Ramos (cell line): ENCODE data around the gene CHAF1A.

Experiments
- in situ Hi-C: fragments of 300-500 bp; cut with MboI; formaldehyde crosslinking; loops from one replicate; pipeline ENCODE4 v1.14.3; 2022; ENCODE audit warnings: low sequenced_read_pairs; ENCODE audit not compliant: unreplicated experiment

CHAF1A gene

GRCh38 chr19:4400135-4400936, 2.1 kb upstream of the CHAF1A start, which contains the start of gene SH3GL1:
SH3GL1 (minus strand) TSS chr19:4400547; CDS start chr19:4400368, 179 bp downstream.
- in situ Hi-C loops, result no loop called here

DNA sequence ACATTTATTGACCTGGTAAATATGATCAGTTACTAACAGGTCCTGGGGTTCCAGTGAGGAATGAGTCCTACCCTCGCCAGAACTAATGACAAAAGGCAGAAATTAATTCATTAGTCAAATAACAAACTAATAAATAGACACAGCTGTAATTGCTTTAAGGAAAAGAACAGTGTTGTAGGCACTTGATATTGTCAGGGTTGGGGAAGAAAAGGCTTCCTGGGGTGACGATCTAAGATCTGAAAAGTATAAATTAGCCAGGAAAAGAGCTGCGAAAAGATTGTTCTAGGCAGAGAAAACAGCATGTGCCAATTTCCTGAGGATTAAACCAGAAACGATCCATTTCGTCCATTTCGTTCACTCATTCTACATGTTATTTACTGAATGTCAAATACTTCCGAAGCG, 670 bp upstream of the CHAF1A start:
- in situ Hi-C loops, result no loop called here

DNA sequence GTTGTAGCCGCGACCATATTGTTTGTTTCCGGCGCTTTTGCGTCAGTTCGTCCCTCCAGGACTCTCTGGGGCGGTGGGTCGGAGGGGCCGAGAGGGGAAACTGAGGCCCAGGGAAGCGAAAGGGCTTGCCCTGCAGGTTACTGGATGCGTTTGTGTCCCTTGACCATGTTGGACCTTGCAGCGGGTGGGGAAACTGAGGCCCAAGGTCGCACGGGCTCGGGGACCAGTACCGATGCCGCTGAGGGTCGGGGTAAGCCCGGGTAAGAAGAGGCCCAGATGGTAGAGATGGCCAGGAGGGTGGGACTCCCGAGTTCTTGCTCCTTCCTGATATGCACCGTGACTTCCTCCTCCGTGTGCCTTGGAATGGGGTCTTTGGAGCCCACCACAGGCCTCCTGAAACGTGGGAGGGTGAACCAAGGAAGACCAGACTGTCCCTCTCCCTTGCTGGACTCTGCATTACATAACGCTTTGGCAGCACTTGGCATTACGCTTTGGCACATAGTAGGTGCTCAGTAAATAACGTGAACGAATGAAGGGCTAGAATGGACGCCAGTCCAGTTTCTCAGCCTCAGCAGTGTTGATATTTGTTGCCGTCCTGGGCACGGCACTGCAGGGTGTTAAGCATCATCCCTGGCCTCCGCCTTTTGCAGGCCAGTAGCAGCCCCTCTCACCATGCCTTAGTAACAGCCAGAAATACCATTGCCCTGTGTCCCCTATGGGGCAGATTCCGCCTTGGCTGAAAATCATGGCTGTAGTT, 743 bp downstream of the CHAF1A start:
- in situ Hi-C loops, result no loop called here

GRCh38 chr19:4405977-4406376, 3.5 kb downstream of the CHAF1A start:
- in situ Hi-C loops, result no loop called here

DNA sequence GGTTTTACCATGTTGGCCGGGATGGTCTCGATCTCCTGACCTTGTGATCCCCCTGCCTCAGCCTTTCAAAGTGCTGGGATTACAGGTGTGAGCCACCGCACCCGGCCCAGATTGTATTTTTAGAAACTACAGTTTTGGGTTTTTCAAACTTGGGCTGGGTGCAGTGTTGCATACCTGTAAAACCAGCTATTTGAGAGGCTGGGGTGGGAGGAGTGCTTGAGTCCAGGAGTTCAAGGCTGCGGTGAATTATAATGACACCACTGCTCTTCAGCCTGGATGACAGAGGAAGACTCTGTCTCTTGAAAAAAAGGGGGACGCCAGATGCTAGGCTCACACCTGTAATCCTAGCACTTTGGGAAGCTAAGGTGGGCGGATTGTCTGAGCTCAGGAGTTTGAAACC, 4.2 kb downstream of the CHAF1A start:
- in situ Hi-C loops, result no loop called here

DNA sequence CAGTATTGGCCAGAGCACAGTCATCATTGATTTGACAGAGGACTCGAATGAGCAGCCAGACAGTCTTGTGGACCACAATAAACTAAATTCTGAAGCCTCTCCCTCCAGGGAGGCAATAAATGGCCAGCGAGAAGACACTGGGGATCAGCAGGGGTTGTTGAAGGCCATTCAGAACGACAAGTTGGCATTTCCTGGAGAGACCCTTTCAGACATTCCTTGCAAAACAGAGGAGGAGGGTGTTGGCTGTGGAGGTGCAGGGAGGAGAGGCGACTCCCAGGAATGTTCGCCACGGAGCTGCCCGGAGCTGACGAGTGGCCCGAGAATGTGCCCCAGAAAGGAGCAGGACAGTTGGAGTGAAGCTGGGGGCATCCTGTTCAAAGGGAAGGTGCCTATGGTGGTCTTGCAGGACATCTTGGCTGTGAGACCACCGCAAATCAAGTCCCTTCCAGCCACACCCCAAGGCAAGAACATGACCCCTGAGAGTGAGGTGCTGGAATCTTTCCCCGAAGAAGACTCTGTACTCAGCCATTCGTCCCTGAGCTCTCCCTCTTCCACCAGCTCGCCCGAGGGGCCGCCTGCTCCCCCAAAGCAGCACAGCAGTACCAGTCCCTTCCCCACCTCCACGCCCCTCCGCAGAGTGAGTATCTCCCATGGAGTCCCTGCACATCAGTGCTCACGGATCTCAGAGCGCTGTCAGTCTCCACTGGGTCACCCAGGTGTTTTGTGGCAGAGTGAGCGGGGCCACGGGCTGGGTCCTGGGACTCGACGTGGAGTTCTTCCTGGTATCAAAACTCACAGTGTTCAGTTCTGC, 6.9 kb downstream of the CHAF1A start:
- in situ Hi-C loops, result no loop called here

GRCh38 chr19:4413588-4413987, 11.1 kb downstream of the CHAF1A start:
- in situ Hi-C loops, result no loop called here

DNA sequence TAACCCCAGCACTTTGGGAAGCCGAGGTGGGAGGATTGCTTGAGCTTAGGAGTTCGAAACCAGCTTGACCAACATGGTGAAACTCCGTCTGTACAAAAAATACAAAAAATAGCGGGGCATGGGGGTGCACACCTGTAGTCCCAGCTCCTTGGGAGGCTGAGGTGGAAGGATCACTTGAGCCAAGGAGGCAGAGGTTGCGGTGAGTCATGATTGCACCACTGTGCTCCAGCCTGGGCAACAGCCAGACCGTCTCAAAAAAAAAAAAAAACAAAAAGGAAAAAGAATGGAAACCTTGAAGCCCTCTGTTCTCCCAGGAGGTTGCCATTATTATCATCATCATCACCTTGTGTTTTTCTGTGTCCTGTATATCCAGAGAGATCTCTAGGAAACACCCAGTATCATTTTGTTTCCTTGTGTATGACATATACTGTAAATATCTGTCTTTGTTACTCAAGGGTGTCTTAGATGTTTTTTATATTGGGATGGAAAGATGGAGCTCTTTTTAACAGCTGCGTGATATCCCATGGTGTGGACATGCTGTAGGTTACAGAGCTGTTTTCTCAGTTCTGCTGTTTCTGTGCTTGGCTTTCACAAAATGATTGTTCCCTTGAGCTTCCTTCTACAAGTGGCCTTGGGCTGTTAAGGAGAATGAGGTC, 11.8 kb downstream of the CHAF1A start:
- in situ Hi-C loops, result no loop called here

- in situ Hi-C loops, result no loop called here
Measured at GRCh38 chr19:4414800-4415321, 12.4 kb downstream of the CHAF1A start.

GRCh38 chr19:4415352-4415751, 12.9 kb downstream of the CHAF1A start:
- in situ Hi-C loops, result no loop called here

DNA sequence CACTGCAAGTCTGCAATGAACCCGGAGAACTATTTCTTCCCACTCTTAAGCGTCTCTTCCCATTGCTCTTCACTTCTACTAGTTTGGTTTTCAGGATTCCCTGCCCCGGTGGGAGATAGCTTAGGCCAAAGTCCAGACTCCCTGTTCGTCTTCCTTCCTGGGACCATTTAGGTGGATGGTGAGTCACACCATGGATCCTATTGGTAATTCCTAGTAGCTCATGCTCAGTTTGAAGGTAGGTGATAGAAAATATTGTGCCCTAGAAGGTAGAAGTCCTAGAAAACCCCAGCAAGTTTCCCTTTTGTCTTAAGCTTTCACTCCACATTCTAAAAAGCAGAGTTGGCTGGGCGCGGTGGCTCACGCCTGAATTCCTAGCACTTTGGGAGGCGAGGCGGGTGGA, 13.8 kb downstream of the CHAF1A start:
- in situ Hi-C loops, result no loop called here

GRCh38 chr19:4423416-4424126, 21.1 kb downstream of the CHAF1A start:
- in situ Hi-C loops, result no loop called here

DNA sequence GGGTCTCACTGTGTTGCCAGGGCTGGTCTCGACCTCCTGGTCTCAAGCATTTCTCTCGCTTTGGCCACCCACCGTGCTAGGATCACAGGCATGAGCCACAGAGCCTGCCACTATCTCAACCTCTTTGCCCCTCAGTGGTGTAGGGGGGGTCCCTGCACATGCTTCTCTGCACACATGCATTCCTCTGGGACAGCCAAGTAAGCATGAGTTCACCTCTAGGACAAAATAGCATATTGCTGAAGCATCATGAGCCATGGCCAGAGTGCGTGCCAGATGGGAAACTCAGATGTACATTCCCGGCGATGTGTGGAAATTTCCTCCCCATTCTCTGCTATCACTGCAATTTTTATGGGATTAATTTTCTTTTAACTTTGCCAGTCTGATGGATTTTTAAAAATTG, 23.1 kb downstream of the CHAF1A start:
- in situ Hi-C loops, result no loop called here

DNA sequence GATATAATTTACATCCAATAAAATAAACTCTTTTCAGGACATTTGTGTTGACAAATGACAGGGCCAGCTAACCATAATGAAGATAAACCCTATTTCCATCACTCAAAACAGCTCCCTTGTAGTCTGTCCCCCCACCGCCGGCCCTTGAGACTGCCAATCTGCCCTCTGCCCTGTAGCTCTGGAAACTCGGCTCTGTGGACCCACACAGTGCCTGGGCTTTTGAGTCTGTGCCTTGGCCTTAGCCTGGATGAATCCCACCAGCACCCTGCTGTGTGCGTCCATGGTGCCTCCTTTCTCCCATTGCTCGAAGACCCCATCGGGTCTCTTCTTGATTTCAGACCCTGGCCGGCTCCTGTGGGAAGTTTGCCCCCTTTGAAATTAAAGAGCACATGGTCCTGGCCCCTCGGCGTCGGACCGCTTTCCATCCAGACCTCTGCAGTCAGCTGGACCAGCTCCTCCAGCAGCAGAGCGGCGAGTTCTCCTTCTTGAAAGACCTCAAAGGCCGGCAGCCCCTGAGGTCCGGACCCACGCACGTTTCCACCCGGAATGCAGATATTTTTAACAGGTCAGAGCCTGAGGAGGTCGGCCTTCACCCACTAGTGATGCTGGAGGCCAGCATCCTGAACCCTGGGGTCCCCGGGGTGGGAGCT, 26.0 kb downstream of the CHAF1A start:
- in situ Hi-C loops, result no loop called here

DNA sequence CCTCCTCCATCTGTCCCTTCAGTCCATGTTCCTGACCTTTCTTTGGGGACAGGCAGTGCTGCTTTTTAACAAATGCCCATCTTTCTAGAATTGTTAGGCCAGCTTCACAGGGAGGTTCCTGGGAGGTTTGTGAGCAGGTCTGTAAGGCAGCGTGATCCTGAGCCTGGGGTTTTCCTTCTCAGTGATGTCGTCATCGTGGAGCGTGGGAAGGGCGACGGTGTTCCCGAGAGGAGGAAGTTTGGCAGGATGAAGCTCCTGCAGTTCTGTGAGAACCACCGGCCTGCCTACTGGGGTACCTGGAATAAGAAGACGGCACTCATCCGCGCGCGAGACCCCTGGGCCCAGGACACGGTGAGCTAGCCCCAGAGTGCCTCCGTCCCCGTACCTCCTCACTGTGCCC, 26.8 kb downstream of the CHAF1A start:
- in situ Hi-C loops, result no loop called here

DNA sequence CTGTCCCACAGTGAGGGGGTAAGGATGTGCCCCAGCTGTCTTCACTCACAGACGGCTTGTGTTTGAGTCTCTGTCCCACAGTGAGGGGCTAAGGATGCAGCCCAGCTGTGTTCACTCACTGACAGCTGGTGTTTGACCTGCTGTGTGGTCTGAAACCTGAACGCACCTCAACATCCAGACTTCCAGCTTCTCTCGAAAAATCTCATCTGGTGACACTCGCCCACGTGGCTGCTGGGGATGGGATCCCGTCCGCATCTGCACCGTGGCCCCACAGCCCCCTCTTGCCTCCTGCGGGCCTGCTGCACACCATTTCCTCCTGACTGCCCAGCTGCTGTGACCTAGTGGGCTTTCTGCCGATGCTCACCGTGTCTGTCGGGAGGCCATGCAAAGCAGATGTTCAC, 27.3 kb downstream of the CHAF1A start:
- in situ Hi-C loops, result no loop called here

- in situ Hi-C loops, result no loop called here
Measured at GRCh38 chr19:4430760-4431159, 28.3 kb downstream of the CHAF1A start.

DNA sequence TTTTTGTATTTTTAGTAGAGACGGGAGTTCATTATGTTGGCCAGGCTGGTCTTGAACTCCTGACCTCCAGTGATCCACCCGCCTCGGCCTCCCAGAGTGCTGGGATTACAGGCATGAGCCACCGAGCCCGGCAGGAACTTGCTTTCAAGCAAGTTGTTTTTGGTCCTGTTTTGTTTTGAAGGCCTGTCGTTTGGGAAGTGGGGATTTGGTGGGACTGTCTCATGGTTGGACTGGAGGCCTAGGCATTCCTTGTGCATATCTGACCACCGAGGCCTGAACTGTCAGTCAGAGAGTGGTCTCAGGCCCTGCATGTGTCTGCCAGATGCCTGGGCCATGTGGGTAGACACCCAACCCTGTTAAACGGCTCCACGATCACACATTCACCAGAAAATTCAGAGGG, 28.9 kb downstream of the CHAF1A start:
- in situ Hi-C loops, result no loop called here
